GM12878 (cell line): ENCODE results near the gene GDF11. TPM values are rescaled to one million over a fixed set of nuclear protein-coding genes. Genes with fewer than 3 reads are reported as not detected.

ENCODE experiments used
- ATAC-seq: fragments of 200-7000 bp; cut with Tn5 transposase; 3 replicates; pipeline ENCODE4 v1.9.1; 2020; ENCODE audit warnings: mild to moderate bottlenecking, moderate library complexity
- BruUV-seq: library from RNA; stranded (reverse); fragments of 400-500 nt; replicated peaks from 2 replicates; lab custom pipeline; 2021; lab: Mats Ljungman, UMichigan
- CTCF ChIA-PET: fragments of 300-600 bp; sonication (Branson Sonifier 250); formaldehyde crosslinking; extraction: SDS; loops from one replicate; lab custom pipeline; 2021; ENCODE audit warnings: inconsistent platforms; lab: Yijun Ruan, JAX
- POLR2A ChIA-PET: fragments of 350-600 bp; formaldehyde crosslinking; extraction: SDS; loops from one replicate; lab custom pipeline; 2021; ENCODE audit warnings: inconsistent platforms; lab: Charles Lee
- RAD21 ChIA-PET: fragments of 300-600 bp; sonication (Branson Sonifier 250); formaldehyde crosslinking; loops from one replicate; lab custom pipeline; 2023; ENCODE audit warnings: antibody characterized with exemption; ENCODE audit not compliant: unreplicated experiment; lab: Charles Lee
- SMC1A ChIA-PET: fragments of 300-600 bp; sonication (Branson Sonifier 250); formaldehyde crosslinking; loops from one replicate; lab custom pipeline; 2023; ENCODE audit not compliant: unreplicated experiment, uncharacterized antibody; lab: Charles Lee
- DNase-seq: peaks from one replicate; pipeline ENCODE4 v3.0.0-alpha.2; 2011; ENCODE audit warnings: low read depth, low spot score
- FAIRE-seq: peaks from 3 replicates; lab custom pipeline; 2011; peaks lifted over from hg19 to GRCh38; lab: Jason Lieb, UNC
- H2AFZ ChIP-seq: 2 replicates; pipeline ENCODE4 v1.6.0; 2011; ENCODE audit warnings: low read depth, low read length, control low read depth; ENCODE audit not compliant: control insufficient read depth
- H3K27ac ChIP-seq: 2 replicates; pipeline ENCODE4 v1.5.1; 2011; ENCODE audit warnings: control low read depth; ENCODE audit not compliant: control insufficient read depth, insufficient read depth
- H3K27me3 ChIP-seq, 2 experiments: replicated peaks in 1 of 2; 2 replicates each; pipeline versions ENCODE4 v1.6.0 to v1.6.1; 2011; ENCODE audit warnings: low read length in 1 of 2; ENCODE audit not compliant: control insufficient read depth in 2 of 2, insufficient read depth in 2 of 2
- H3K36me3 ChIP-seq, 2 experiments: 2 replicates each; pipeline ENCODE4 v1.5.1; 2011; ENCODE audit warnings: low read length in 1 of 2; ENCODE audit not compliant: control insufficient read depth in 2 of 2, insufficient read depth in 2 of 2
- H3K4me1 ChIP-seq: 2 replicates; pipeline ENCODE4 v1.6.1; 2011; ENCODE audit warnings: mild to moderate bottlenecking, low read length, moderate library complexity, mixed read lengths; ENCODE audit not compliant: control insufficient read depth, insufficient read depth
- H3K4me2 ChIP-seq: 2 replicates; pipeline ENCODE4 v1.6.0; 2011; ENCODE audit warnings: control low read depth; ENCODE audit not compliant: control insufficient read depth, insufficient read depth
- H3K4me3 ChIP-seq: fragments of 200-600 bp; sonication (generic); 2 replicates; pipeline ENCODE4 v1.5.1; 2016
- H3K79me2 ChIP-seq: 2 replicates; pipeline ENCODE4 v1.6.0; 2011; ENCODE audit warnings: low read length; ENCODE audit not compliant: control insufficient read depth, insufficient read depth
- H3K9ac ChIP-seq: 2 replicates; pipeline ENCODE4 v1.8.0; 2011; ENCODE audit warnings: low read length, control low read depth, mixed read lengths; ENCODE audit not compliant: control insufficient read depth, insufficient read depth
- H3K9me3 ChIP-seq: replicated peaks from 3 replicates; pipeline ENCODE4 v1.5.1; 2011; ENCODE audit warnings: mild to moderate bottlenecking, low read length; ENCODE audit not compliant: control insufficient read depth, insufficient read depth
- H4K20me1 ChIP-seq: 2 replicates; pipeline ENCODE4 v1.6.0; 2011; ENCODE audit not compliant: control insufficient read depth, insufficient read depth
- CBX5 ChIP-seq: sonication (generic); IDR thresholded peaks from 2 replicates; pipeline ENCODE4 v1.6.1; 2016; ENCODE audit warnings: low read depth, moderate library complexity, mild to moderate bottlenecking, inconsistent platforms
- CHD1 ChIP-seq: IDR thresholded peaks from 2 replicates; pipeline ENCODE4 v1.6.1; 2012; ENCODE audit warnings: low read depth, low read length, improper control_type of control experiment
- EGR1 ChIP-seq, 2 experiments: IDR thresholded peaks; 1 replicate in 1 of 2; 2 replicates in 1 of 2; pipeline ENCODE4 v1.6.1; 2011 to 2012; ENCODE audit warnings: low read depth in 2 of 2, low read length in 2 of 2, borderline replicate concordance in 1 of 2, mild to moderate bottlenecking in 1 of 2, moderate library complexity in 1 of 2
- FOXK2 ChIP-seq: fragments of 450-650 bp; IDR thresholded peaks from 2 replicates; pipeline ENCODE4 v1.6.1; 2017; ENCODE audit warnings: mild to moderate bottlenecking, moderate library complexity
- IKZF1 ChIP-seq: fragments of 450-650 bp; conservative IDR thresholded peaks from 2 replicates; pipeline ENCODE4 v1.6.1; 2017; ENCODE audit warnings: antibody characterized with exemption, mild to moderate bottlenecking
- JUNB ChIP-seq: IDR thresholded peaks from 2 replicates; pipeline ENCODE4 v1.6.1; 2016; ENCODE audit warnings: antibody characterized with exemption, mild to moderate bottlenecking
- KDM1A ChIP-seq: fragments of 200-600 bp; sonication (generic); IDR thresholded peaks from 2 replicates; pipeline ENCODE4 v1.6.1; 2016; ENCODE audit warnings: borderline replicate concordance
- NKRF ChIP-seq: fragments of 450-650 bp; conservative IDR thresholded peaks from 2 replicates; pipeline ENCODE4 v1.6.1; 2017; ENCODE audit warnings: mild to moderate bottlenecking, moderate library complexity
- TCF12 ChIP-seq: IDR thresholded peaks from 2 replicates; pipeline ENCODE4 v1.6.1; 2011; ENCODE audit warnings: low read depth, mild to moderate bottlenecking, low read length
- ZBTB4 ChIP-seq: fragments of 450-650 bp; formaldehyde crosslinking; IDR thresholded peaks from 2 replicates; pipeline ENCODE4 v1.4.0; 2022; ENCODE audit warnings: mild to moderate bottlenecking, moderate library complexity
- ZNF274 ChIP-seq: IDR thresholded peaks from one replicate; pipeline ENCODE4 v1.8.0; 2011; ENCODE audit not compliant: insufficient read length, insufficient read depth
- ZNF622 ChIP-seq: fragments of 450-650 bp; IDR thresholded peaks from 2 replicates; pipeline ENCODE4 v1.6.1; 2017; ENCODE audit warnings: mild to moderate bottlenecking, inconsistent platforms
- ZNF687 ChIP-seq: fragments of 450-650 bp; IDR thresholded peaks from 2 replicates; pipeline ENCODE4 v1.6.1; 2017; ENCODE audit warnings: mild to moderate bottlenecking, moderate library complexity
- WGBS: methylation state at CpG from one replicate; pipeline ENCODE4 v1.1.6; 2016; ENCODE audit warnings: low lambda C conversion rate; ENCODE audit not compliant: insufficient replicate concordance, insufficient coverage; ENCODE audit errors: missing lambda C conversion rate; 5-methylcytosine and 5-hydroxymethylcytosine counted together
- in situ Hi-C: fragments of 300-500 bp; cut with MboI; formaldehyde crosslinking; loops from 9 replicates; pipeline ENCODE4 v1.14.3; 2018; ENCODE audit warnings: mixed read lengths
- intact Hi-C: fragments of 100-400 bp; cut with micrococcal nuclease; formaldehyde crosslinking; loops from one replicate; pipeline ENCODE4 v1.14.2; 2022; ENCODE audit not compliant: unreplicated experiment
- polyA plus RNA-seq, 11 experiments: library from polyadenylated mRNA; depleted of rRNA in 4 of 11; unstranded in 6 of 11; stranded (reverse) in 5 of 11; fragments of >200 nt; fragmentation: Nextera tagmentation in 4 of 11; fragmentation: Illumina TruSeq in 1 of 11; extraction: Ambion mirVana in 4 of 11; extraction: Trizol in 1 of 11; gene quantifications; 1 replicate in 1 of 11; 2 replicates in 10 of 11; pipeline versions ENCODE4 v1.2.1 to v1.2.3, GENCODE V29; 2011 to 2016; ENCODE audit warnings: inconsistent platforms in 2 of 11, missing spikeins in 2 of 11, low read depth in 1 of 11
- total RNA-seq, 4 experiments: library from RNA; depleted of rRNA in 3 of 4; stranded (reverse); fragments of >200 nt in 3 of 4; fragmentation: Illumina TruSeq in 1 of 4; extraction: Trizol in 1 of 4; gene quantifications; 2 replicates each; pipeline versions ENCODE4 v1.2.1 to v1.2.3, GENCODE V29; 2013 to 2021

Gene GDF11
- total and polyA plus RNA-seq, 10 of the 15 experiments (the other 5 are each of a cell fraction or from before 2014, with no cell fraction given), result 0.83 to 15.4 (median 4.3) TPM

GRCh38 chr12:55743406-55744339 is 751 bp downstream of the GDF11 start:
- H3K36me3 ChIP-seq, result peaks cover under 1% of the 10 kb centered on the region in 2 experiments; a peak in 1 of 4 replicates
- ChIA-PET RAD21 (interaction anchor here (0.6 to 2.9 kb wide), 17 partner anchors 14 to 446 kb away, joined by 3 to 12 read pairs (median 4); partner anchors contain the start of genes CD63, DNAJC14, ORMDL2 and PYM1), POLR2A (interaction anchor here (0.6 to 5.7 kb wide), 18 partner anchors 11 to 478 kb away, joined by 3 to 38 read pairs (median 4); partner anchors contain the start of genes CD63, DNAJC14, ORMDL2 and PYM1), CTCF (interaction anchor here (0.6 to 5.0 kb wide), 17 partner anchors 11 to 294 kb away, joined by 3 to 32 read pairs (median 4); partner anchors contain the start of genes CD63, DNAJC14, ORMDL2 and PYM1), SMC1A (interaction anchor here (0.6 to 4.4 kb wide), 13 partner anchors 10 to 479 kb away, joined by 3 to 21 read pairs (median 4); partner anchors contain the start of genes DNAJC14, ORMDL2, PYM1 and RAB5B)
- H3K4me1 ChIP-seq, result peaks cover 5% of the 10 kb centered on the region
- H3K9me3 ChIP-seq, result no peaks in the 10 kb centered on the region
- no peaks in the 10 kb centered on the region for H3K27me3 ChIP-seq
- H3K9ac ChIP-seq, result peak overlapping the region; percentile 49; the same call in 1 of the 2 replicates
- no peak for DNase-seq
- no peak for FAIRE-seq
- H3K79me2 ChIP-seq, result peaks cover 2% of the 10 kb centered on the region
- peak overlapping the region; percentile 71 for H3K4me2 ChIP-seq
- peak; percentile 68 for ATAC-seq
- H3K27ac ChIP-seq, result peak overlapping the region; percentile 7; the same call in 1 of the 2 replicates
- peak overlapping the region; percentile 73 for H2AFZ ChIP-seq
- in situ Hi-C loops, result no loop called here
- intact Hi-C loops, result no loop called here
- whole genome bisulfite sequencing, result 2% methylated on average over 63 of the region's 73 CpGs
- peak overlapping the region; percentile 79 for H3K4me3 ChIP-seq
- no peaks in the 10 kb centered on the region for H4K20me1 ChIP-seq
- no TSS peak for BruUV-seq
- peak; percentile 68 for TF ChIP-seq NKRF
- TF ChIP-seq IKZF1, result peak; percentile 42
- no peak for TF ChIP-seq ZNF274
- no peak for TF ChIP-seq KDM1A
- no peak for TF ChIP-seq TCF12
- no peak for TF ChIP-seq ZNF687
- TF ChIP-seq CBX5, result no peak
- TF ChIP-seq FOXK2, result no peak
- TF ChIP-seq ZNF622, result no peak
- no peak for TF ChIP-seq EGR1 (IDR thresholded peaks at IDR 0.05; ENCODE audit: borderline replicate concordance in 1 of 2, low read depth in 2 of 2, low read length in 2 of 2)
- no peak for TF ChIP-seq JUNB
- TF ChIP-seq CHD1, result no peak
- no peak for TF ChIP-seq ZBTB4 (CRISPR knock-in tag)
